GM12878 (cell line): ENCODE data around the gene ANO2. TPM values are rescaled to one million over a fixed set of nuclear protein-coding genes. Genes with fewer than 3 reads are reported as not detected.

Experiments
- CHD1 ChIP-seq: IDR thresholded peaks from 2 replicates; pipeline ENCODE4 v1.6.1; 2012; ENCODE audit warnings: low read depth, low read length, improper control_type of control experiment
- DPF2 ChIP-seq: fragments of 450-650 bp; IDR thresholded peaks from 2 replicates; pipeline ENCODE4 v1.6.1; 2017; ENCODE audit warnings: mild to moderate bottlenecking
- GATAD2B ChIP-seq: fragments of 450-650 bp; conservative IDR thresholded peaks from 2 replicates; pipeline ENCODE4 v1.6.1; 2017; ENCODE audit warnings: low read depth, mild to moderate bottlenecking, moderate library complexity
- NBN ChIP-seq: fragments of 450-650 bp; IDR thresholded peaks from 2 replicates; pipeline ENCODE4 v1.6.1; 2016
- NFYB ChIP-seq: IDR thresholded peaks from 2 replicates; pipeline ENCODE4 v1.6.1; 2011; ENCODE audit warnings: low read depth, mild to moderate bottlenecking, low read length, improper control_type of control experiment, moderate library complexity; ENCODE audit not compliant: insufficient read depth
- POLR2AphosphoS2 ChIP-seq: IDR thresholded peaks from 2 replicates; pipeline ENCODE4 v1.6.1; 2011; ENCODE audit warnings: low read depth, mild to moderate bottlenecking, low read length, improper control_type of control experiment, moderate library complexity
- SIX5 ChIP-seq: IDR thresholded peaks from 2 replicates; pipeline ENCODE4 v1.6.1; 2011; ENCODE audit warnings: mild to moderate bottlenecking, low read depth, low read length, moderate library complexity; ENCODE audit not compliant: severe bottlenecking
- SKIL ChIP-seq: fragments of 450-650 bp; IDR thresholded peaks from 2 replicates; pipeline ENCODE4 v1.6.1; 2017; ENCODE audit warnings: mild to moderate bottlenecking, low read depth, inconsistent platforms; ENCODE audit not compliant: poor library complexity, severe bottlenecking
- ZNF207 ChIP-seq: fragments of 450-650 bp; IDR thresholded peaks from 2 replicates; pipeline ENCODE4 v1.6.1; 2014; ENCODE audit warnings: antibody characterized with exemption, mild to moderate bottlenecking, borderline replicate concordance
- polyA plus RNA-seq, 11 experiments: library from polyadenylated mRNA; depleted of rRNA in 4 of 11; unstranded in 6 of 11; stranded (reverse) in 5 of 11; fragments of >200 nt; fragmentation: Nextera tagmentation in 4 of 11; fragmentation: Illumina TruSeq in 1 of 11; extraction: Ambion mirVana in 4 of 11; extraction: Trizol in 1 of 11; gene quantifications; 1 replicate in 1 of 11; 2 replicates in 10 of 11; pipeline versions ENCODE4 v1.2.1 to v1.2.3, GENCODE V29; 2011 to 2016; ENCODE audit warnings: inconsistent platforms in 2 of 11, missing spikeins in 2 of 11, low read depth in 1 of 11
- total RNA-seq, 4 experiments: library from RNA; depleted of rRNA in 3 of 4; stranded (reverse); fragments of >200 nt in 3 of 4; fragmentation: Illumina TruSeq in 1 of 4; extraction: Trizol in 1 of 4; gene quantifications; 2 replicates each; pipeline versions ENCODE4 v1.2.1 to v1.2.3, GENCODE V29; 2013 to 2021
- TF ChIP-seq, protein P1 (sequence below): fragments of 450-650 bp; formaldehyde crosslinking; IDR thresholded peaks from 2 replicates; pipeline ENCODE4 v1.4.0; 2022; ENCODE audit warnings: mild to moderate bottlenecking, moderate library complexity

ANO2 gene
- total and polyA plus RNA-seq, 10 of the 15 experiments (the other 5 are each of a cell fraction or from before 2014, with no cell fraction given), result not detected

- TF ChIP-seq DPF2 (no peak), NFYB (no peak), SIX5 (no peak), ZNF207 (no peak), SKIL (no peak), POLR2AphosphoS2 (no peak), GATAD2B (no peak), NBN (no peak), CHD1 (no peak)
- TF ChIP-seq, protein P1, sequence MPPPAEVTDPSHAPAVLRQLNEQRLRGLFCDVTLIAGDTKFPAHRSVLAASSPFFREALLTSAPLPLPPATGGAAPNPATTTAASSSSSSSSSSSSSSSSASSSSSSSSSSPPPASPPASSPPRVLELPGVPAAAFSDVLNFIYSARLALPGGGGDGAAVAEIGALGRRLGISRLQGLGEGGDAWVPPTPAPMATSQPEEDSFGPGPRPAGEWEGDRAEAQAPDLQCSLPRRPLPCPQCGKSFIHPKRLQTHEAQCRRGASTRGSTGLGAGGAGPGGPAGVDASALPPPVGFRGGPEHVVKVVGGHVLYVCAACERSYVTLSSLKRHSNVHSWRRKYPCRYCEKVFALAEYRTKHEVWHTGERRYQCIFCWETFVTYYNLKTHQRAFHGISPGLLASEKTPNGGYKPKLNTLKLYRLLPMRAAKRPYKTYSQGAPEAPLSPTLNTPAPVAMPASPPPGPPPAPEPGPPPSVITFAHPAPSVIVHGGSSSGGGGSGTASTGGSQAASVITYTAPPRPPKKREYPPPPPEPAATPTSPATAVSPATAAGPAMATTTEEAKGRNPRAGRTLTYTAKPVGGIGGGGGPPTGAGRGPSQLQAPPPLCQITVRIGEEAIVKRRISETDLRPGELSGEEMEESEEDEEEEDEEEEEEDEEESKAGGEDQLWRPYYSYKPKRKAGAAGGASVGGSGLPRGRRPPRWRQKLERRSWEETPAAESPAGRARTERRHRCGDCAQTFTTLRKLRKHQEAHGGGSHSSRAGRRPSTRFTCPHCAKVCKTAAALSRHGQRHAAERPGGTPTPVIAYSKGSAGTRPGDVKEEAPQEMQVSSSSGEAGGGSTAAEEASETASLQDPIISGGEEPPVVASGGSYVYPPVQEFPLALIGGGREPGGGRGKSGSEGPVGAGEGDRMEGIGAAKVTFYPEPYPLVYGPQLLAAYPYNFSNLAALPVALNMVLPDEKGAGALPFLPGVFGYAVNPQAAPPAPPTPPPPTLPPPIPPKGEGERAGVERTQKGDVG (CRISPR knock-in tag), result no peak
Measured at GRCh38 chr12:5570416-5570815, 374.6 kb downstream of the ANO2 start (continued).
